ENCODE data around the gene RAB20.
"Not testable (repeated sequence)": the region's sequence is repeated elsewhere in the genome, so short reads cannot be mapped to it uniquely, and the experiment has no call there.

The RAB20 gene

DNA sequence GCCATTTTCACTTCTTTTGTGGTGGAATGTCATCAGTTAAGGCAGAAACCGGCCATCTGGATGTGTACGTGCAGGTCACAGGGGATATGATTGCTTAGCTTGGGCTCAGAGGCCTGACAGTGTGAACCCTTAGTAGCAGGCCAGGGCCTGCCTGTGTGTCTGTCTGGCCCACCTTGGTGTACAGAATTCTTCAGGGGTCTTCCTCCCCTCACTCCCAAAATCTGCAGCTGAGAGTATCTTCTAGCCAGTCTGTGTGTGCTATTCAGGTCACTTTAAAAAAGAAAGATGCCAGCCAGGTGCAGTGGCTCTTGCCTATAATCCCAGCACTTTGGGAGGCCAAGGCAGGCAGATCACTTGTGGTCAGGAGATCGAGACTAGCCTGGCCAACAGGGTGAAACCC is 74.6 kb downstream of the RAB20 start:
- DNase-seq = not testable (repeated sequence)

DNA sequence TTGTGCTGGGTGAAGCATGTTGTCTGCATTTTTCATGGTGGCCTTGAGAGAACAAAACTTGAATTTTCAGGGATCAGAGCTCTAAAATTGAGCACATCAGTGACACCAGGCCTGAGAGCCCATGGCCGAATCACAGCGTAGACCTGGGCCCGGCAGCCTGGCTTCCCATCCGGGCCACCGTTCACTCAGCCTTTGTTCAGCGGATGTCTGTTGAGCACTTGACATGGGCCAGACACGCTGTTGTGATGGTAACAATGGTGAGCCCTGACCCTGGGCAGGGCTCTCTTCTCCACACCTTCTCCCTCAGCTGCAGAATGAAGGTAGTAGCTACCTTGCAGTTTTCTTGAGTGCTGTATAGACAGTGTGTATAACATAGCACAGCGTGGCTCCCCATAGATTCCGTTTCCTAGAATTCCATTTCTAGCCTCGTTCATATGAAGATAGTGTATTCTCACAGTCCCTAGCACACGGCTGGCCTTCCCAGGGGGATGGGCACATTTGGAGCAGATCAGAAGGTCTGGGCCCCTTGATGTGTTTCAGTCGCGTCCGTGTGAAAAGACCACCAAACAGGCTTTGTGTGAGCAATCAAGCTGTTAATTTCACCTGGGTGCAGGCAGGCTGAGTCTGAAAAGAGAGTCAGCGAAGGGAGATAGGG is 75.3 kb downstream of the RAB20 start:
- no peak for DNase-seq

- no peak for DNase-seq
Measured at GRCh38 chr13:110485604-110486003, 75.9 kb downstream of the RAB20 start.

DNA sequence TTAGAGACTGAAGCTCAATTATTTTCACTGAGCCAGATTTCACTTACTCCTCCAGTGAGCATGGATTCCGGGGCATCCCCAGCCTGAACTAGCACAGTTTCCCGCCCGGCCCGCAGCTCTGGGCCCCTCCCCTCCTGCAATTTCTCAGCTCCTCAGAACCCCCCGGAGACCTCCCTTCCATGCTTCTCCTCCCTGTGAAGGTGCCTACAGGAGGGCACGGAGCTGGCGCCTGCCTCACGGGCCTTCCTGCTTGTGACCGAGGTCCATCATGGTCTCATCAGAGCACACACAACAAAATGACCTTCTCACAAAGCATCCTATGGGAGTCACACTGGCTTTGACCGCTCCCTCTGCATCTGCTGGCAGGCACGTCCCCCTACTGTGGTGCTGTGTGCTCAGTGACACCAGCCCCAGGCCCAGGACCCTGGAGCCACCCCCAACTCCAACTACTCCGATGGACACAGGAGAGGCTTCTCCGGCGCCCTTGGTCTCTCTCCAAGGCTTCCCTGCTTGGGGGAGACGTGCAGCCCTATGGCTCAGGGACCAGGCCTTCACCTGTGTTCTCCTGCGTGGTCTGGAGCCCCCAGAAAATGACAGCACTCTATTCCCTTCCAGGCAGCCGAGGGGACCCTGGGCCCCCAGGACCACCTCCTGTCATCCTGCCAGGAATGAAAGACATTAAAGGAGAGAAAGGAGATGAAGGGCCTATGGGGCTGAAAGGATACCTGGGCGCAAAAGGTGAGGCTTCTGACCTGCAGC is 77.1 kb downstream of the RAB20 start:
- no peak for DNase-seq

- no peak for DNase-seq
Measured at GRCh38 chr13:110483386-110483968, 78.0 kb downstream of the RAB20 start.

- DNase-seq = no peak
Measured at GRCh38 chr13:110480161-110480560, 81.4 kb downstream of the RAB20 start.

GRCh38 chr13:110479648-110480047 is 81.9 kb downstream of the RAB20 start:
- DNase-seq = no peak

GRCh38 chr13:110479215-110479545 is 82.3 kb downstream of the RAB20 start:
- DNase-seq = no peak

- no peak for DNase-seq
Measured at GRCh38 chr13:110478405-110479214, 82.9 kb downstream of the RAB20 start.

GRCh38 chr13:110477706-110478245 is 83.7 kb downstream of the RAB20 start:
- no peak for DNase-seq

DNA sequence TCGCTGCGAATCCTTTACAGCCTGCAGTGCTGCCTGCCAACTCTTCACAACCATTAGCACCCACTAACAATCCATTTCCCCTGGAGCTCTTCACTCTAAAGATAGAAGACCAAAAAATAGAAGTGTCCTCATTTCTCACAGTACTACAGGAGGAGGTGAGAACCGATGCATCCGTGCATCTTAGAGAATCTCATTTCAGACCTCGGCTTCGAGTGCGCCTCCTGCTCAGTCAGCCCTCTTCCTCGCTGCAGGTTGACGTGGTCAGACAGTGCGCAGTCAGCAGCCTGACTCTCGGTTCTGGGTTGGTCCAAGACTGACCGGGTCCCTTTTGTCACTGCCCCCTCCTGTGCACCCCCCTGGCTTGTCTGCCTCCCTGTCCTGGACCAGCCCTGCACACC is 85.3 kb downstream of the RAB20 start:
- DNase-seq = no peak

DNA sequence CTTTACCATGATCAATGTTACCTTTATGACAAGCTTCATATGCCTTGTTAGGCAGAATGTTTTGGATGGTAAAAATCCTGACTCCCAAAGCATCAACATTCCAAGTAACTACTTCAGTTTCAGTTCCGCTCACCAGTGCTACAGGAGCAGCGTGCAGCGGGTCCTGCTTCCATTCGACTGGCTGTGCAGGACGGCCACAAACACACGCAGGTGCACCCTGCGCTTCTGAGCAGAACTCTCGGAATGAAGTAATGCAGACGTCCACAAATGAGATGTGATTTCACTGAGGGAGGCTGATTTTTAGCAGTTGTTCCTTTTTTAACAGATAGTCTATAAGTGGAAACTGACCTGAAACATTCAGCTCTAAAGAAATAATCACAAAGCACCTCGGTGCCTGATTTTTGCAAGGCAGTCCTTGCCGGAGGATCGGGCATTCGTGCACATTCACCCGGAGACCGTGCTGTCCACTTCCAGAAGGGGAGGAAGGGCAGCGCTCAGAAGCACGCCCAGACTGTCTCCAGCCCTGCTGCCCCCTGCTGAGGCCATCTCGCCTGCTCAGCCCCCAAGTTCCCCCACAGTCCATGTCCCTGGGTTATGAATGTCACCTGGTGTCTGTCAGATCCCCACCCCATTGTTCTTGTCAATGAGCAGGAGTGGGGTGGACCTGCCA is 85.8 kb downstream of the RAB20 start:
- peak; percentile 65 for DNase-seq

GRCh38 chr13:110475117-110475516 is 86.4 kb downstream of the RAB20 start:
- peak; percentile 65 for DNase-seq

DNA sequence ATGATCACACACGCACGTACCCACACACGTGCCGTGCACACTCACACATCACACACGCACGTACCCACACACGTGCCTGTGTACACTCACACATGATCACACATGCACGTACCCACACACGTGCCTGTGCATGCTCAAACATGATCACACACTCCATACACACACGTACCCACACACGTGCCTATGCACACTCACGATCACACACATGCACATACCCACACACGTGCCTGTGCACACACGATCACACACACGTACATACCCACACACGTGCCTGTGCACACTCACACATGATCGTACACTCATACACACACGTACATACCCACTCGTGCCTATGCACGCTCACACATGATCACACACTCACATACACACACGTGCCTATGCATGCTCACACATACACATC is 86.8 kb downstream of the RAB20 start:
- DNase-seq = no peak
